SK-N-SH (cell line): ENCODE measurements around the gene IQUB. TPM values are rescaled to one million over a fixed set of nuclear protein-coding genes. Genes with fewer than 3 reads are reported as not detected.

Experiments used
- CTCF ChIA-PET: fragments of 300-600, 350-600 bp; formaldehyde crosslinking; extraction: SDS; loops from one replicate; lab custom pipeline; 2021; lab: Yijun Ruan, JAX
- POLR2A ChIA-PET: fragments of 350-600 bp; sonication (Branson Sonifier 250); formaldehyde crosslinking; extraction: SDS; loops from one replicate; lab custom pipeline; 2020; ENCODE audit warnings: antibody characterized with exemption, inconsistent platforms; lab: Yijun Ruan, JAX
- DNase-seq: peaks from one replicate; pipeline ENCODE4 v3.0.0; 2012
- H2AFZ ChIP-seq: fragments of 200-600 bp; sonication (generic); 2 replicates; pipeline ENCODE4 v1.8.1; 2016; ENCODE audit warnings: antibody characterized with exemption, mild to moderate bottlenecking, low read depth
- H3F3A ChIP-seq: fragments of 200-600 bp; sonication (generic); replicated peaks from 2 replicates; pipeline ENCODE3; 2016; ENCODE audit warnings: antibody characterized with exemption, mild to moderate bottlenecking; ENCODE audit not compliant: insufficient read depth
- H3K27ac ChIP-seq, 2 experiments: fragments of 200-500 bp in 1 of 2; fragments of 200-600 bp in 1 of 2; sonication (Bioruptor generic) in 1 of 2; sonication (generic), shearing (Covaris generic) in 1 of 2; 2 replicates each; pipeline versions ENCODE4 v1.5.1 to v1.6.1; 2014 to 2016; ENCODE audit warnings: low read depth in 2 of 2, inconsistent platforms in 1 of 2, low read length in 1 of 2, mild to moderate bottlenecking in 1 of 2, mixed read lengths in 1 of 2
- H3K27me3 ChIP-seq: fragments of 200-600 bp; sonication (generic), shearing (Covaris generic); 2 replicates; pipeline ENCODE4 v1.6.1; 2016; ENCODE audit warnings: mixed run types; ENCODE audit not compliant: insufficient read depth
- H3K36me3 ChIP-seq, 2 experiments: fragments of 200-500 bp in 1 of 2; fragments of 200-600 bp in 1 of 2; sonication (Bioruptor generic) in 1 of 2; sonication (generic) in 1 of 2; replicated peaks in 1 of 2; 2 replicates each; pipeline versions ENCODE3 to v1.5.1; 2014 to 2016; ENCODE audit warnings: low read length in 1 of 2, mild to moderate bottlenecking in 1 of 2; ENCODE audit not compliant: insufficient read depth in 2 of 2, control insufficient read depth in 1 of 2
- H3K4me1 ChIP-seq, 2 experiments: fragments of 200-500 bp in 1 of 2; fragments of 200-600 bp in 1 of 2; sonication (Bioruptor generic) in 1 of 2; sonication (generic), shearing (Covaris generic) in 1 of 2; 2 replicates each; pipeline versions ENCODE4 v1.5.1 to v1.6.1; 2014 to 2016; ENCODE audit warnings: low read depth in 1 of 2, low read length in 1 of 2, mixed run types in 1 of 2; ENCODE audit not compliant: insufficient read depth in 2 of 2, control insufficient read depth in 1 of 2
- H3K4me2 ChIP-seq: fragments of 200-600 bp; sonication (generic), shearing (Covaris generic); 2 replicates; pipeline ENCODE4 v1.6.1; 2017; ENCODE audit warnings: mixed run types
- H3K4me3 ChIP-seq, 2 experiments: fragments of 200-500 bp in 1 of 2; fragments of 200-600 bp in 1 of 2; sonication (Bioruptor generic) in 1 of 2; sonication (generic), shearing (Covaris generic) in 1 of 2; 2 replicates each; pipeline versions ENCODE4 v1.5.1 to v1.8.1; 2014 to 2016; ENCODE audit warnings: low read depth in 2 of 2, inconsistent platforms in 1 of 2, low read length in 1 of 2, mild to moderate bottlenecking in 1 of 2, mixed read lengths in 1 of 2, moderate library complexity in 1 of 2
- H3K79me2 ChIP-seq: fragments of 200-600 bp; sonication (generic); 2 replicates; pipeline ENCODE4 v1.8.1; 2017; ENCODE audit warnings: mild to moderate bottlenecking; ENCODE audit not compliant: insufficient read depth
- H3K9ac ChIP-seq: fragments of 200-600 bp; sonication (generic); 2 replicates; pipeline ENCODE4 v1.6.1; 2017; ENCODE audit warnings: mixed run types
- H3K9me2 ChIP-seq: fragments of 200-600 bp; sonication (generic); 2 replicates; pipeline ENCODE4 v1.6.1; 2017; ENCODE audit warnings: mixed run types
- H3K9me3 ChIP-seq: fragments of 200-600 bp; sonication (generic); 2 replicates; pipeline ENCODE4 v1.6.1; 2017; ENCODE audit warnings: mixed run types, mild to moderate bottlenecking, moderate library complexity
- H4K20me1 ChIP-seq: fragments of 200-600 bp; sonication (generic); 2 replicates; pipeline ENCODE4 v1.6.1; 2017; ENCODE audit warnings: mild to moderate bottlenecking, mixed run types; ENCODE audit not compliant: insufficient read depth
- CHD2 ChIP-seq: fragments of 150-350 bp; IDR thresholded peaks from 2 replicates; pipeline ENCODE4 v1.6.1; 2018; ENCODE audit warnings: low read length; ENCODE audit not compliant: partially characterized antibody
- CTCF ChIP-seq: fragments of 200-600 bp; sonication (generic); IDR thresholded peaks from 2 replicates; pipeline ENCODE4 v1.6.1; 2017; ENCODE audit warnings: antibody characterized with exemption, mild to moderate bottlenecking, moderate library complexity
- ELF1 ChIP-seq: IDR thresholded peaks from 2 replicates; pipeline ENCODE4 v1.4.0; 2012
- EZH2phosphoT487 ChIP-seq: fragments of 200-600 bp; sonication (generic); IDR thresholded peaks from 2 replicates; pipeline ENCODE4 v1.6.1; 2017; ENCODE audit warnings: low read depth, mixed run types, mild to moderate bottlenecking, antibody characterized with exemption, moderate library complexity, borderline replicate concordance
- FOSL2 ChIP-seq: IDR thresholded peaks from 2 replicates; pipeline ENCODE4 v1.4.0; 2012; ENCODE audit warnings: low read depth, mild to moderate bottlenecking, moderate library complexity, borderline replicate concordance
- FOXJ3 ChIP-seq: sonication (generic); formaldehyde crosslinking; IDR thresholded peaks from 2 replicates; pipeline ENCODE4 v1.5.1; 2020; ENCODE audit warnings: mild to moderate bottlenecking, missing genetic modification reagents
- FOXM1 ChIP-seq: IDR thresholded peaks from 2 replicates; pipeline ENCODE4 v1.4.0; 2012; ENCODE audit warnings: low read depth, mild to moderate bottlenecking
- GABPA ChIP-seq: IDR thresholded peaks from 2 replicates; pipeline ENCODE4 v1.4.0; 2012; ENCODE audit warnings: low read depth, mild to moderate bottlenecking
- GATA2 ChIP-seq: sonication (generic); formaldehyde crosslinking; IDR thresholded peaks from 2 replicates; pipeline ENCODE4 v1.5.0; 2020; ENCODE audit warnings: mild to moderate bottlenecking, missing genetic modification reagents
- JUND ChIP-seq: IDR thresholded peaks from 2 replicates; pipeline ENCODE4 v1.4.0; 2012
- MAX ChIP-seq: IDR thresholded peaks from 2 replicates; pipeline ENCODE4 v1.4.0; 2012; ENCODE audit warnings: low read depth
- MEF2A ChIP-seq: IDR thresholded peaks from 2 replicates; pipeline ENCODE4 v1.4.0; 2012; ENCODE audit warnings: low read depth, borderline replicate concordance
- MXI1 ChIP-seq: IDR thresholded peaks from 2 replicates; pipeline ENCODE4 v1.6.1; 2012; ENCODE audit warnings: mild to moderate bottlenecking, low read depth, low read length, improper control_type of control experiment
- NFIC ChIP-seq: IDR thresholded peaks from 2 replicates; pipeline ENCODE4 v1.4.0; 2012; ENCODE audit warnings: borderline replicate concordance
- PBX3 ChIP-seq: IDR thresholded peaks from 2 replicates; pipeline ENCODE4; 2012
- POLR2AphosphoS5 ChIP-seq: IDR thresholded peaks from 2 replicates; pipeline ENCODE4 v1.6.1; 2012; ENCODE audit warnings: low read depth, low read length
- RAD21 ChIP-seq: IDR thresholded peaks from 2 replicates; pipeline ENCODE4 v1.6.1; 2012; ENCODE audit warnings: mild to moderate bottlenecking, low read length
- RCOR1 ChIP-seq: fragments of 150-350 bp; IDR thresholded peaks from 2 replicates; pipeline ENCODE4 v1.6.1; 2017; ENCODE audit warnings: antibody characterized with exemption, low read length
- REST ChIP-seq: IDR thresholded peaks from 2 replicates; pipeline ENCODE4 v1.6.1; 2012; ENCODE audit warnings: mild to moderate bottlenecking, low read depth, low read length, moderate library complexity
- RFX5 ChIP-seq: IDR thresholded peaks from 2 replicates; pipeline ENCODE4 v1.6.1; 2012; ENCODE audit warnings: mild to moderate bottlenecking, improper control_type of control experiment, low read length
- SIN3A ChIP-seq: IDR thresholded peaks from 2 replicates; pipeline ENCODE4 v1.6.1; 2012; ENCODE audit warnings: low read depth, mild to moderate bottlenecking, low read length, moderate library complexity, borderline replicate concordance
- SMC3 ChIP-seq: IDR thresholded peaks from 2 replicates; pipeline ENCODE4 v1.6.1; 2012; ENCODE audit warnings: low read depth, low read length, improper control_type of control experiment
- TAF1 ChIP-seq: IDR thresholded peaks from 2 replicates; pipeline ENCODE4 v1.6.1; 2012; ENCODE audit warnings: low read depth, mild to moderate bottlenecking, low read length, moderate library complexity, borderline replicate concordance
- TCF12 ChIP-seq: IDR thresholded peaks from 2 replicates; pipeline ENCODE4 v1.4.0; 2012
- USF1 ChIP-seq: IDR thresholded peaks from 2 replicates; pipeline ENCODE4 v1.4.0; 2012; ENCODE audit warnings: low read depth, borderline replicate concordance
- USF2 ChIP-seq: fragments of 150-350 bp; IDR thresholded peaks from 2 replicates; pipeline ENCODE4 v1.6.1; 2017; ENCODE audit warnings: antibody characterized with exemption, low read length, low read depth, borderline replicate concordance
- YY1 ChIP-seq: IDR thresholded peaks from 2 replicates; pipeline ENCODE4 v1.4.0; 2012; ENCODE audit warnings: low read depth, mild to moderate bottlenecking
- WGBS: methylation state at CpG from one replicate; pipeline ENCODE4 v1.1.6; 2017; ENCODE audit warnings: low lambda C conversion rate; 5-methylcytosine and 5-hydroxymethylcytosine counted together
- polyA plus RNA-seq, 3 experiments: library from polyadenylated mRNA; depleted of rRNA; stranded (reverse); fragments of >200 nt; gene quantifications; 2 replicates each; pipeline ENCODE4 v1.2.3, GENCODE V29; 2012

IQUB gene
- polyA plus RNA-seq, 1 of the 3 experiments (the other 2 are of a cell fraction), result 0.10 TPM

- Histone ChIP-seq H3K9me2 (no peaks in the 10 kb centered on the region), H2AFZ (no peak overlapping the region), H3K9ac (no peak overlapping the region), H3K79me2 (no peaks in the 10 kb centered on the region), H3K36me3 (peaks cover 17% of the 10 kb centered on the region in 2 experiments), H3K4me3 (no peak overlapping the region), H3K4me2 (peak overlapping the region; percentile 43), H3K4me1 (peaks cover 8 to 20% of the 10 kb centered on the region in 2 experiments), H3K9me3 (no peaks in the 10 kb centered on the region), H3K27ac (peak overlapping the region in 1 of 2 experiments; percentile 78; a peak in 3 of 4 replicates), H3F3A (peaks cover 34% of the 10 kb centered on the region), H4K20me1 (no peaks in the 10 kb centered on the region), H3K27me3 (no peaks in the 10 kb centered on the region)
- no peak for DNase-seq
- CTCF ChIA-PET, result interaction anchor here (0.7 to 5.0 kb wide), 3 partner anchors 9 to 97 kb away, joined by 3 to 69 read pairs (median 18); no protein-coding TSS in a partner anchor
- POLR2A ChIA-PET, result no interaction called here
- WGBS, result 51% methylated on average over 7 of the region's 7 CpGs
- no peak for TF ChIP-seq GABPA
- no peak for TF ChIP-seq SMC3
- TF ChIP-seq MXI1, result no peak
- no peak for TF ChIP-seq ELF1
- TF ChIP-seq CHD2, result no peak
- TF ChIP-seq TAF1, result no peak
- TF ChIP-seq FOXJ3 (CRISPR knock-in tag), result no peak
- no peak for TF ChIP-seq RFX5
- TF ChIP-seq GATA2 (CRISPR knock-in tag), result no peak
- no peak for TF ChIP-seq USF1
- TF ChIP-seq RCOR1, result no peak
- TF ChIP-seq EZH2phosphoT487, result no peak
- TF ChIP-seq FOXM1, result peak; percentile 26; the same call in 1 of the 2 replicates
- TF ChIP-seq NFIC, result peak; percentile 67
- no peak for TF ChIP-seq MEF2A
- TF ChIP-seq MAX, result 0 out of 2 replicates have a peak, but pooled peaks have one; percentile 23
- TF ChIP-seq YY1, result no peak
- TF ChIP-seq REST, result no peak
- peak; percentile 98 for TF ChIP-seq FOSL2
- TF ChIP-seq CTCF, result no peak
- peak; percentile 98 for TF ChIP-seq PBX3
- peak; percentile 71 for TF ChIP-seq TCF12
- peak; percentile 39; the same call in 1 of the 2 replicates for TF ChIP-seq SIN3A
- peak; percentile 95 for TF ChIP-seq JUND
- TF ChIP-seq USF2, result no peak
- TF ChIP-seq RAD21, result no peak
- TF ChIP-seq POLR2AphosphoS5, result peak; percentile 66; the same call in 1 of the 2 replicates
Observed at GRCh38 chr7:123538189-123538714, 3.9 kb upstream of the IQUB start.
